ACHN (cell line): ENCODE data around the gene CTNNA1.
"Not testable (repeated sequence)": the region's sequence is repeated elsewhere in the genome, so short reads cannot be mapped to it uniquely, and the experiment has no call there.

Source experiments
- DNase-seq: peaks from one replicate; pipeline ENCODE4 v3.0.0-alpha.2; 2015
- in situ Hi-C: cut with HindIII; loops from 2 replicates; pipeline ENCODE4 v1.10.0; 2017; ENCODE audit warnings: low sequenced_read_pairs, low pct_ligation_motif_present, low pct_unique_long_range_greater_than_20kb

The CTNNA1 gene

GRCh38 chr5:138905541-138905940, 152.3 kb downstream of the CTNNA1 start:
- peak; percentile 40 for DNase-seq
- in situ Hi-C loops = no loop called here

DNA sequence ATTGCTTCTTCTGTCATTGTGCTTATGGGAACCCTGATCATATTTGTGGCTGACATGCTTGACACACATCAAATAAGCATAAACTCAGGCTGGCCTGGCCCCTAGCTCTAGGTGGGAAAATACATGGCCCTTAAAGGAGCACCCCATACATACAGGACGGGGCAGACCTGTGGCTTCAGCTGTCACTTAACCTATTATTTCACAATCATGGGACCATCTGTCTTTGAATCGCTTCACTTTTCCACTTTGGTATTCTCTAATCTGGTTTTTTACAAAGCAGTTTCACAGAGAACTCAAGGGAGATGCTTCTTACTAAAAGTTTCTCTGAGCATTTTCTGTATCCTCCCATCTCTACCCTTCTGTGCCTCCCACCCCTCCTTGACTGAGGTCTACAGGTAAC, 156.5 kb downstream of the CTNNA1 start:
- in situ Hi-C loops = no loop called here
- no peak for DNase-seq

GRCh38 chr5:138910546-138911185, 157.4 kb downstream of the CTNNA1 start:
- DNase-seq = no peak
- in situ Hi-C loops = no loop called here

- in situ Hi-C loops = no loop called here
- no peak for DNase-seq
Measured at GRCh38 chr5:138911441-138911840, 158.2 kb downstream of the CTNNA1 start.

DNA sequence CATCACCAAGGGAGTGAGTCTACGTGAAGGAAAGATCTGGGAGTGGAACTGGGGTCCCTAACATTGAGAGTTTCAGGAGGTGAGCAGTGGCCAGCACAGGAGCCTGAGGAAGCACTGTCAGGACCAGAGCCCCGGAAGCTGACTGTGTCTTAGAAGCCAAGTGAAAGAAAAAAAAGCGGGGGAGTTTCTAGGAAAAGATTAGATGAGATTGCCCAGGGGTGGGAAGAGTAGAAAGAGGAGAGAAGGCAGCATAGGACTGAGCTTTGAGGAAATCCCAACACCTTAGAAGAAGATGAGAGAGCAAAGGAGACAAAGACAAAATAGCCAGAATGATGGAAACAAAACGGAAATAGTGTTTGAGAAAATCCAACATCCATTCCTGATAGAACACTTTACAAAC, 158.9 kb downstream of the CTNNA1 start:
- in situ Hi-C loops = no loop called here
- DNase-seq = no peak

DNA sequence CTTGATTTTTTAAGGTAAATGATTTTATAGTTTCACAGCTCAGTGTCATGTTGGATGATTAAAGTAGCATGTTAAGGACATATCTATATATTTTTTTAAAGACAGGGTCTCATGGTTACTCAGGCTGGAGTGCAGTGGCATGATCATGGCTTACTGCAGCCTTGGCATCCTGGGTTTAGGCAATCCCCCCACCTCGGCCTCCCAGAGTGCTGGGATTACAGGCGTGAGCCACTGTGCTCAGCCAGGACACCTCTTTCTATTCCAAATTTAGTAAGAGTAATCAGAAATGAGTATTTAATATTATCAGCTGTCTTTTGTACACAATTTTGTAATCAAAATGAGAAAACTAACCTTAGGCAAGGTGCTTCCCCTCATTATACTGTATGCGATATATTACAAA, 160.5 kb downstream of the CTNNA1 start:
- in situ Hi-C loops = no loop called here
- no peak for DNase-seq

DNA sequence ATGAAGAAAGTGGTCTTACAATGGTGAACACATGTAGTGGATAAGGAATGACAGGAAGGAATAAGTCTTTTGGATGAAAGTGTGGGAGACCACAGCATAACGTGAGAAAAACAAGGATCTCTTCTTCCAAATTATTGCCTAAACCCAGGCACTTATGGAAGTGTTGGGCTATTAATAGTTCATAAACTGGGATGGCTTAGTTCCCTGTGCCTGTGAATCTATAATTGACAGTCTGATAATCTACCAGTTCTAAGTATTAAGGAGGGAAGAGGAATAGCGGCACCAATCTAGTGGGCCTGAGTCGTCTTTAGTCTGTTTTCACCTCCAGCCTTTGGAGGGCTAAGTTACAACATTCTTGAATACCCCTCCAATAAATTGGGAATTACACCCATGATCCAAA, 161.1 kb downstream of the CTNNA1 start:
- DNase-seq = no peak
- in situ Hi-C loops = no loop called here

- DNase-seq = no peak
- in situ Hi-C loops = no loop called here
Measured at GRCh38 chr5:138918686-138919085, 165.5 kb downstream of the CTNNA1 start.

DNA sequence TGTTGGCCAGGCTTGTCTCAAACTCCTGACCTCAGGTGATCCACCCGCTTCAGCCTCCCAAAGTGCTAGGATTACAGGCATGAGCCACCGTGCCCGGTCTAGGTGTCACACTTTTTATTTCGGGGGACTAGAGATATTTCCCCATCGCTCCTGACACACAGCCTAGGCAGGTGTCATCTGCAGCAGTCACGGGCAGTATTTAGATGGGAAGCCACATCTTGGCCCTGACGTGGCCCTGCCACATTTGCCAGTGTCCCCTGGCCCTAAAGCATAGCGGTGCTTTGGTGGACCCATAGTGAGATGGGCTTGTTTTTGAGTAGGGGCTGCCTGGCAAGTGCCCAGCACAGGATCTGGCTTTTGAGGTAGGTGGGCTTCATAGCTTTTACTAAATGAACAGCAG, 167.0 kb downstream of the CTNNA1 start:
- no peak for DNase-seq
- in situ Hi-C loops = no loop called here

- DNase-seq, in situ Hi-C loops: not testable (repeated sequence)
Measured at GRCh38 chr5:138921362-138921761, 168.1 kb downstream of the CTNNA1 start.

DNA sequence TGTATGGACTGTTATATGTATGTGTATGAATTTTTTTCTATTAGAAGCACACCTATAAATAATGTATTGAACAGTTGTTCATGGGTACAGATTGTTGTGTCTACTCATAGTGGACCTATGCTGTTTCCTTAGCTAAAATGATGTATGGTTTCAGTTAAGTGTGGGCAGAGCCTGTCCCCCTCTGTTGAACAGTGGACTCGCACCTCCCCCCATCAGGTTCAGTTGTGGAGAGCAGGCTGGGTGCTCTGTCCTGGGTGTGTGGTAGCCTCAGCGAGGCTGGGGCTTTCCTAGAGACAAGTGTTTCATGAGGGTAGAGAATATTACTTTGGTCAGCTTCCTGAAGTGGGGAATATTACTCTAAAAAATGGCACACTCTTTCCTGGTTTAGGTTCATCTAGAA, 169.3 kb downstream of the CTNNA1 start:
- no peak for DNase-seq
- in situ Hi-C loops = no loop called here

DNA sequence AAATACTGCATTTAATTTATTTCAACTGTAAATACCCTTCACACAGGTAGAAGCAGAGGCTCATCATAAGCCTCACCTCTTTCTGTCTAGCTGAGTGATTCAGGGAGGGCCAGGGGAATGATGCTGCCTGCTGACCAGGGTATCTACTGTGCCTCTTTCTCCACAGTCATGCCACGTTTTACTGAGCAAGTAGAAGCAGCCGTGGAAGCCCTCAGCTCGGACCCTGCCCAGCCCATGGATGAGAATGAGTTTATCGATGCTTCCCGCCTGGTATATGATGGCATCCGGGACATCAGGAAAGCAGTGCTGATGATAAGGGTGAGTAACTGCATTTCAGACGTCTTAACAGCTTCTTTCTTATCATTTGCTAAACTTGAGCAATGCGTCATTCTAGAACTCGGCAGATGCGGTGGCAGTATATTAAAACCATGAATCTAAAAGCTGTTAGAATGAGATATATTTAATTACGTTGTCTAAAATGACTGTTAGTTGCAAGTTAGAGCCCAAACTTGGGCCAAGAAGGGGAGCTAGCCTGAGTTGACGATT, 171.9 kb downstream of the CTNNA1 start:
- DNase-seq = no peak

GRCh38 chr5:138926257-138926656, 173.0 kb downstream of the CTNNA1 start:
- in situ Hi-C loops = no loop called here
- no peak for DNase-seq

More for the DNA sequence above, 171.9 kb downstream of the CTNNA1 start:
- in situ Hi-C loops = no loop called here

DNA sequence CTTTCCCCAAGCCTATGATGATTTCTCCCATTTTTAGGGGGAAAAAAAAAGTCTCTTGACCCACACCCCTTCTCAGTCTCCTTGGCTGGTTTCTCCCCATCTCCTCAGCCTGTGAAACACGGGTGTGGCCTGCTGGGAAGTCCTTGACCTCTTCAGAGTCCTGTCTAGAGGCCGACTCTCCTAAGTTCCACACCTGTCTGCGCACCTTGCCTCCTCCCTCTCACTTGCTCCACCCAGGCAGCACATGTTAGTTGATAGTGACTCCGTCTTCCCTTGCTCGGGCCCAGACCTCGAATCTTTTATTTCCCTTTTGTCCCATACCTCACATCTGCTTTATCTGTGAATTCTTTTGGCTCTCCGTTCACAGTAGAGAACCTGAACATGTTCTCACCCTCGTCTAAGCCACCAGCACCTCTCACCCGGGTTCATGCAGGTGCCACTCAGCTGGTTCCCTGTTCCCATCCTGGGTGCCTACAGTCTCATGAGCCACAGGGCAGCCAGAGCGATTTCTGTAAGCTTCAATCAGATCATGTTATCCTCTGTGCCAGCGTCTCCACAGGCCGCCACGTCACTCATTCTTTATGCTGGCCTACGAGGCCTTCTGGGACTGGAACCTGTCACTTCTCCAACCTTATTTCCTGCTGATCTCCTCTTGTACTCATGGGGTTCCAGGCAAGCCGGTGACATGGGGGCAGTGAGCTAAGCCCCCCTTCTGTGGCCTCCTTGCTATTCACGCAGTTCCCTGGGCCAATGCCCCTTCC, 173.6 kb downstream of the CTNNA1 start:
- DNase-seq = no peak

DNA sequence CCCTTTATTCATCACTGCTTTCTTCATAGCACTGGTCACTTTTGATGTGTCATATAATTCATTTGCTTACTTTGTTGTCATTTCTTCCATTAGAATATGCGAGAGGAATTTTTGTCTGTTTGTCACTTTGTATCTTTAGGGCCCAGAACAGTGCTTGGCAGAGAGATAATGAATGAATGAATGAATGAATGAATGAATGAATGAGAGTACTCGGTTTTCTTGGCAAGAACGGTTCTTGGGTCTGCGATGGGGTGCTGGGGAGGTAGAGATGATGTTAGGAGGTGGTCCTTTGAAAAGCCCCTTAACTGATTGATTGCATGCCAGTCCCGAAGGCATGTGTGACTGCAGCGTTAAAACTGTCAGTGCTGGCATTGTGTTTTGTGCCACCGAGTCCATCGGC, 174.3 kb downstream of the CTNNA1 start:
- in situ Hi-C loops = no loop called here
- no peak for DNase-seq

More for the DNA sequence above, 173.6 kb downstream of the CTNNA1 start:
- in situ Hi-C loops = no loop called here

- in situ Hi-C loops = no loop called here
- peak; percentile 16 for DNase-seq
Measured at GRCh38 chr5:138927979-138928378, 174.8 kb downstream of the CTNNA1 start.

DNA sequence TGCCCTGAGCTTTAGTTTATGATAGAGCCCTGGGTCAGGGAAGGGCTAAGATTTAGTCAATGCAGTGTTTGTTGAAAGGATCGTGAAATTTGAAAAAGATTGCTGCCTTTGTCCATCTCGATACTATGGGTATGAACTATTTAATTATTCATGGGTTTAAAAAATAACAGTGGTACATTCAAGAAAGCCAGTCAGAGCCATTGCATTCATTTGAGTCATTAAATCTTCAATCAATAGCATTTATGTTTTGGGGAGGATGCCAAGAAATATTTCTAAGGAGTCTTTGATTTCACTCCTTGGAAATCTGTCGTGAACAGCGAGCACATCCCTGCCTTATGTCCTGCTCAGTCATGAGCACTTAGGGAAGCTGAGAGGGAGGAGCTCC, 176.3 kb downstream of the CTNNA1 start:
- in situ Hi-C loops = no loop called here
- no peak for DNase-seq

DNA sequence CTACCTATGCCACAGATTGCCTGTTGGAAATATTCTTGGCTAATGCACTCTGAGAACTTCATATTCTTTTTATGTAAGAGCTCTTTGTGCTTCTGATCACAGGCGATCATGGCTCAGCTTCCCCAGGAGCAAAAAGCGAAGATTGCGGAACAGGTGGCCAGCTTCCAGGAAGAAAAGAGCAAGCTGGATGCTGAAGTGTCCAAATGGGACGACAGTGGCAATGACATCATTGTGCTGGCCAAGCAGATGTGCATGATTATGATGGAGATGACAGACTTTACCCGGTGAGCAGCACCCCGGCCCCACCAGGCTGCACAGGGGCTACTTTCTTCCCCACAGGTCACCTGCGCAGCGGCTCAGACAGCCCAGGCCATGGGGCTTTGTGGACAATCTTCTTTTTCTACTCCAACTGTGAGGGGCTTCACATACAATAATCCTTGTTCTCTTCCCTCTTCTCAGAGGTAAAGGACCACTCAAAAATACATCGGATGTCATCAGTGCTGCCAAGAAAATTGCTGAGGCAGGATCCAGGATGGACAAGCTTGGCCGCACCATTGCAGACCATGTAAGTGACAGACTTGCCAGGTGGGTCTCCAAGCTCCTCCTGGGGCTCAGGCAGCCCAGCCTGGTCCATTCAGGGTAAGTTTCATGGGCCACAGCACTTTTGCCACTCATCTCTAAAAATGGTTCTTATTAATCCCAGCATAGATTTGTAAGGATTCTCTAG, 177.3 kb downstream of the CTNNA1 start:
- no peak for DNase-seq
- in situ Hi-C loops = no loop called here

GRCh38 chr5:138932171-138932810, 179.1 kb downstream of the CTNNA1 start:
- no peak for DNase-seq
- in situ Hi-C loops = no loop called here
